Suprapubic skin (tissue), 3 donors: ENCODE data around the gene RUFY4.

Experiments used
- CTCF ChIP-seq, 2 donors: fragments of 200-600 bp in 1 of 2; fragments of 450-650 bp in 1 of 2; sonication (generic) in 1 of 2; IDR thresholded peaks; one replicate each; pipeline ENCODE4 v1.5.1; 2016 to 2019; ENCODE audit warnings: antibody characterized with exemption in 2 of 2, mild to moderate bottlenecking in 1 of 2, moderate library complexity in 1 of 2
- EP300 ChIP-seq: sonication (generic); formaldehyde crosslinking; IDR thresholded peaks from one replicate; pipeline ENCODE4 v1.6.1; 2017; ENCODE audit warnings: antibody characterized with exemption
- POLR2A ChIP-seq, 2 donors: fragments of 450-650 bp; IDR thresholded peaks; one replicate each; pipeline ENCODE4 v1.6.1; 2017; ENCODE audit warnings: antibody characterized with exemption in 2 of 2, mild to moderate bottlenecking in 2 of 2, moderate library complexity in 2 of 2

GRCh38 chr2:218125626-218126080, 56.6 kb downstream of the RUFY4 start, which contains the start of gene CXCR2:
- TF ChIP-seq CTCF (IDR thresholded peaks at IDR 0.05) (no peak), EP300 (no peak), POLR2A (IDR thresholded peaks at IDR 0.05) (no peak)
